Thoracic aorta (tissue), 2 donors: ENCODE measurements around the gene RIT2. TPM values are rescaled to one million over a fixed set of nuclear protein-coding genes. Genes with fewer than 3 reads are reported as not detected.
"Not testable (repeated sequence)": the region's sequence is repeated elsewhere in the genome, so short reads cannot be mapped to it uniquely, and the experiment has no call there.

ENCODE experiments used
- ATAC-seq: fragments of 150-250 bp; one replicate; pipeline ENCODE4 v1.8.0; 2017; ENCODE audit warnings: low read depth; ENCODE audit not compliant: insufficient number of reproducible peaks, low FRiP score
- DNase-seq: peaks from one replicate; pipeline ENCODE4 v3.0.0-alpha.2; 2020; ENCODE audit warnings: low spot score
- H3K27ac ChIP-seq, 2 donors: fragments of 200-600 bp; sonication (generic); 1 replicate in 1 of 2; 2 replicates in 1 of 2; pipeline ENCODE4 v1.5.1; 2016; ENCODE audit warnings: mild to moderate bottlenecking in 2 of 2, moderate library complexity in 2 of 2
- H3K27me3 ChIP-seq: fragments of 200-600 bp; sonication (generic); replicated peaks from 2 replicates; pipeline ENCODE4 v1.6.0; 2016; ENCODE audit warnings: mild to moderate bottlenecking; ENCODE audit not compliant: insufficient read depth
- H3K36me3 ChIP-seq: fragments of 200-600 bp; sonication (generic); one replicate; pipeline ENCODE4 v1.5.1; 2016
- H3K4me1 ChIP-seq, 2 donors: fragments of 200-600 bp; sonication (generic); 1 replicate in 1 of 2; 2 replicates in 1 of 2; pipeline versions ENCODE4 v1.5.1 to v1.6.0; 2016; ENCODE audit warnings: low read depth in 2 of 2, mild to moderate bottlenecking in 1 of 2; ENCODE audit not compliant: control insufficient read depth in 1 of 2
- H3K4me3 ChIP-seq: fragments of 200-600 bp; sonication (generic); 2 replicates; pipeline ENCODE4 v1.5.1; 2016; ENCODE audit warnings: mild to moderate bottlenecking
- H3K9me3 ChIP-seq: fragments of 200-600 bp; sonication (generic); 2 replicates; pipeline ENCODE4 v1.5.1; 2016
- total RNA-seq, 2 donors: library from RNA; depleted of rRNA; stranded (reverse); fragments of >200 nt; gene quantifications; one replicate each; pipeline versions ENCODE4 v1.1.0 to v1.2.3, GENCODE V29; 2016
- TF ChIP-seq, protein P1 (sequence below): fragments of 200-600 bp; sonication (generic); IDR thresholded peaks from one replicate; pipeline ENCODE4 v1.5.1; 2019; ENCODE audit warnings: antibody characterized with exemption

Gene RIT2
- total RNA-seq, 2 donors from 2014 or later = not detected

DNA sequence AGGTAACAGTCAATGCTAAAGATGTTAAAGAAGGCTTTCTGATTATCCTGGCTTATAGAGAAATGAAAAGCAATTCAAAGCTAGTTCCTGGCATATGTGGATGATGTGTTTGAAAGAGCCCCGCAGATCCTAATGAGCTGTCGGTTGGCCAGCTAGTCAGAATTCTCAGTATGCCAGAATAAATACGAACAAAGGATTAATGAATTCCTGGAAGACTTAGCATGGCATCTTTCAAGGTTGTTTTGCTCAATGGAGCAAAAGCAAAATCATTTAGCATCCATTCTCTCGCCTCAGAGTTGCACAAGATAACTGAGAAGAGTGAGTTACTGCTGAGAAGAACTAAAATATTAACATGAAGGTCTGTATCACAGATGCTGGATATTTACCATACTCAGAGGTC is 307.6 kb downstream of the RIT2 start:
- DNase-seq (no peak), ATAC-seq (no peak)
- H3K27ac ChIP-seq = no peak overlapping the region
- no peaks in the 10 kb centered on the region for H3K36me3 ChIP-seq
- H3K4me3 ChIP-seq = no peak overlapping the region
- no peaks in the 10 kb centered on the region for H3K9me3 ChIP-seq
- H3K4me1 ChIP-seq = no peaks in the 10 kb centered on the region
- TF ChIP-seq, protein P1, sequence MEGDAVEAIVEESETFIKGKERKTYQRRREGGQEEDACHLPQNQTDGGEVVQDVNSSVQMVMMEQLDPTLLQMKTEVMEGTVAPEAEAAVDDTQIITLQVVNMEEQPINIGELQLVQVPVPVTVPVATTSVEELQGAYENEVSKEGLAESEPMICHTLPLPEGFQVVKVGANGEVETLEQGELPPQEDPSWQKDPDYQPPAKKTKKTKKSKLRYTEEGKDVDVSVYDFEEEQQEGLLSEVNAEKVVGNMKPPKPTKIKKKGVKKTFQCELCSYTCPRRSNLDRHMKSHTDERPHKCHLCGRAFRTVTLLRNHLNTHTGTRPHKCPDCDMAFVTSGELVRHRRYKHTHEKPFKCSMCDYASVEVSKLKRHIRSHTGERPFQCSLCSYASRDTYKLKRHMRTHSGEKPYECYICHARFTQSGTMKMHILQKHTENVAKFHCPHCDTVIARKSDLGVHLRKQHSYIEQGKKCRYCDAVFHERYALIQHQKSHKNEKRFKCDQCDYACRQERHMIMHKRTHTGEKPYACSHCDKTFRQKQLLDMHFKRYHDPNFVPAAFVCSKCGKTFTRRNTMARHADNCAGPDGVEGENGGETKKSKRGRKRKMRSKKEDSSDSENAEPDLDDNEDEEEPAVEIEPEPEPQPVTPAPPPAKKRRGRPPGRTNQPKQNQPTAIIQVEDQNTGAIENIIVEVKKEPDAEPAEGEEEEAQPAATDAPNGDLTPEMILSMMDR = no peak
- no peaks in the 10 kb centered on the region for H3K27me3 ChIP-seq

DNA sequence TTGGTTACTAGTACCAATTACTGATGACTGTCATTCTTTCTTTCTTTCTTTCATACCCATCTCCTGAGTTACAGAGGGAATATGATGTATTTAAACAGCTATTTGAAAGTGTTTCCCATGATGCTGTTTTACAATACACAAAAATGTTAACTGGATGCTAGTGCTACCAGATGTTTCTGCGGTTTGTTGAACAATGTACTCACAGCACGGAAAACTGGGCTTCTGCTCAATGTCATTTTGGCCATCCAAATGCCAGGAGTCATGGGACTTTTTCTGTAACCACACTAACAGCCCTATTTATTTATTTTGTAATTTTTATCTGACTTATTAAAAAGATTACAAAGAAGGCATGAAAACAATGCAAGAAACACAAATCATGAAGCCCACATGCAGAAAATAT is 313.8 kb downstream of the RIT2 start:
- no peak for ATAC-seq
- Histone ChIP-seq H3K4me3 (no peak overlapping the region), H3K4me1 (no peaks in the 10 kb centered on the region), H3K27me3 (no peaks in the 10 kb centered on the region), H3K27ac (no peak overlapping the region), H3K36me3 (no peaks in the 10 kb centered on the region), H3K9me3 (no peaks in the 10 kb centered on the region)
- TF ChIP-seq, protein P1 = no peak
- no peak for DNase-seq

DNA sequence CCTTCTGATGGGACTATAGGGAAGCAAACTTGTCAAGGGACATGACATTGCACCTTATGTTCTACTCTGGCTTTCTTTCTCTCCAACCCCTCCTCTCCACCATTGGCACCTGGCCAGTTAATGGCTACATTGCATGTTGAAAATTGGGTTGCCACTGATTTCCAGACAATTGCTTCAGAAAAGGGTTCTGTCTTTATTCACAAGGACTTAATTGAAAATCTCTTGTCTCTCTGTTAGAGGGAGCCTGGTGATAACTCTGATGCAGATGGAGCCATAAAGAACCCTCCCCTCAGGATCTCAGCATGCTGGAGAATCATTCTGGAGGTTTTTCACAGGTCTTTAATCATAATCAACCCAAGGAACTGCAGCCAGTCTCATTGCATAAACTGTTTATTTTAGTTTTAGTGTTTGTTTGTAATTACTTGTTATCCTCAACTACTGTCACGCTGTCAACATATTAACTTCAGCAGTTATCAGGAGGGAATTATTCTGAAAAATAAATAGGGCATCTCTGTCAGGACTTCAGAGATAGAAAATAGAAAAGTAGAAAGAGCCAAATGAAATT is 316.8 kb downstream of the RIT2 start:
- Histone ChIP-seq H3K27me3 (no peaks in the 10 kb centered on the region), H3K4me3 (no peak overlapping the region), H3K27ac (no peak overlapping the region), H3K4me1 (no peaks in the 10 kb centered on the region), H3K36me3 (no peaks in the 10 kb centered on the region), H3K9me3 (no peaks in the 10 kb centered on the region)
- no peak for ATAC-seq
- no peak for DNase-seq
- TF ChIP-seq, protein P1 = no peak

DNA sequence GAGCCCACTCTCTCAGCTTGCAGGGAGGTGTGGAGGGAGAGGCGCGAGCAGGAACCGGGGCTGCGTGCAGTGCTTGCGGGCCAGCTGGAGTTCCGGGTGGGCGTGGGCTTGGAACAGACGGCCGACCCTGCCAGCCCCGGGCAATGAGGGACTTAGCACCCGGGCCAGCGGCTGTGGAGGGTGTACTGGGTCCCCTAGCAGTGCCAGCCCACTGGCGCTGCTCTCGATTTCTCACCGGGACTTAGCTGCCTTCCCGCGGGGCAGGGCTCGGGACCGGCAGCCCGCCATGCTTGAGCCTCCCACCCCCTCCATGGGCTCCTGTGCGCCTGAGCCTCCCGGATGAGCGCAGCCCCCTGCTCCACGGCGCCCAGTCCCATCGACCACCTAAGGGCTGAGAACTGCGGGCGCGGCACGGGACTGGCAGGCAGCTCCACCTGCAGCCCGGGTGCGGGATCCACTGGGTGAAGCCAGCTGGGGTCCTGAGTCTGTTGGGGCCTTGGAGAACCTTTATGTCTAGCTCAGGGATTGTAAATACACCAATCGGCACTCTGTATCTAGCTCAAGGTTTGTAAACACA is 320.2 kb downstream of the RIT2 start:
- not testable (repeated sequence) for H3K36me3 ChIP-seq, H3K4me1 ChIP-seq, ATAC-seq, DNase-seq, H3K27me3 ChIP-seq, H3K9me3 ChIP-seq, H3K27ac ChIP-seq, H3K4me3 ChIP-seq

DNA sequence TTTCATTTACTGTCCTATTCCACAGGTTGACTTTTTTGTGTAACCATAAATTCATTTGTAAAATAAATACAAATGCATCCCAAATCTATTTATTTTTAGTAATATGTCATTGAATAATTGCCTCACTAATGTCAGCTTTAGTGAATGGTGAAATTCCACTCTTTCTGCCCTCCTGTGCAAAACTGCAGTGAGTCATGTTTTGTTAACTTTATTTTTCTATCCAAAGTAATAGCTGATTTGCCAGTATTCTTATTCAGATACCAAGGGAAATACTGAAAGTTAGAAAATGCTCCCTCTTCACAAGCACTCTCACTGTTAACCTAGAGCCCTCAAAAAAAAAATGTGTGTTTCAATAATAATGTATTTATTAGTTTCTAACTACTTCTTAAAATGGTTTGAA is 322.8 kb downstream of the RIT2 start:
- H3K27ac ChIP-seq = no peak overlapping the region

More for the DNA sequence above, 322.8 kb downstream of the RIT2 start:
- no peaks in the 10 kb centered on the region for H3K9me3 ChIP-seq
- no peak for DNase-seq
- H3K4me1 ChIP-seq = no peaks in the 10 kb centered on the region
- no peaks in the 10 kb centered on the region for H3K27me3 ChIP-seq
- no peak for ATAC-seq
- no peaks in the 10 kb centered on the region for H3K36me3 ChIP-seq
- H3K4me3 ChIP-seq = no peak overlapping the region
- TF ChIP-seq, protein P1 = no peak
